Measurements from ENCODE around the gene IKZF2.

GRCh38 chr2:213007290-213007838, 144.0 kb downstream of the IKZF2 start:
- TF ChIP-seq, protein P1, sequence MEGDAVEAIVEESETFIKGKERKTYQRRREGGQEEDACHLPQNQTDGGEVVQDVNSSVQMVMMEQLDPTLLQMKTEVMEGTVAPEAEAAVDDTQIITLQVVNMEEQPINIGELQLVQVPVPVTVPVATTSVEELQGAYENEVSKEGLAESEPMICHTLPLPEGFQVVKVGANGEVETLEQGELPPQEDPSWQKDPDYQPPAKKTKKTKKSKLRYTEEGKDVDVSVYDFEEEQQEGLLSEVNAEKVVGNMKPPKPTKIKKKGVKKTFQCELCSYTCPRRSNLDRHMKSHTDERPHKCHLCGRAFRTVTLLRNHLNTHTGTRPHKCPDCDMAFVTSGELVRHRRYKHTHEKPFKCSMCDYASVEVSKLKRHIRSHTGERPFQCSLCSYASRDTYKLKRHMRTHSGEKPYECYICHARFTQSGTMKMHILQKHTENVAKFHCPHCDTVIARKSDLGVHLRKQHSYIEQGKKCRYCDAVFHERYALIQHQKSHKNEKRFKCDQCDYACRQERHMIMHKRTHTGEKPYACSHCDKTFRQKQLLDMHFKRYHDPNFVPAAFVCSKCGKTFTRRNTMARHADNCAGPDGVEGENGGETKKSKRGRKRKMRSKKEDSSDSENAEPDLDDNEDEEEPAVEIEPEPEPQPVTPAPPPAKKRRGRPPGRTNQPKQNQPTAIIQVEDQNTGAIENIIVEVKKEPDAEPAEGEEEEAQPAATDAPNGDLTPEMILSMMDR (IDR thresholded peaks at IDR 0.05; ENCODE audit: low read depth, low read length, missing input control), result no peak
- TF ChIP-seq RAD21 (IDR thresholded peaks at IDR 0.05), result no peak
- TF ChIP-seq YY1 (IDR thresholded peaks at IDR 0.05), result no peak
- TF ChIP-seq ATF3 (IDR thresholded peaks at IDR 0.05), result no peak
- no peak for TF ChIP-seq RXRA (IDR thresholded peaks at IDR 0.05)
- TF ChIP-seq GABPA (IDR thresholded peaks at IDR 0.05 in 1 of 2, conservative IDR thresholded peaks at IDR 0.05 in 1 of 2), result no peak
- TF ChIP-seq TAF1 (conservative IDR thresholded peaks at IDR 0.05), result no peak
- no peak for TF ChIP-seq NR2F2 (IDR thresholded peaks at IDR 0.05)
